Stimulated activated CD8-positive, alpha-beta memory T cell treated with anti-CD3 and anti-CD28 coated beads, Interleukin-2, amount 100 ng/mL, for 1 hour (primary cell): ENCODE results near the gene OR2T34.
"Not testable (repeated sequence)": the region's sequence is repeated elsewhere in the genome, so short reads cannot be mapped to it uniquely, and the experiment has no call there.

ENCODE experiments used
- DNase-seq, 2 donors: peaks; one replicate each; pipeline ENCODE4 v3.0.0-alpha.2; 2020; ENCODE audit warnings: low read depth in 2 of 2

The OR2T34 gene

DNA sequence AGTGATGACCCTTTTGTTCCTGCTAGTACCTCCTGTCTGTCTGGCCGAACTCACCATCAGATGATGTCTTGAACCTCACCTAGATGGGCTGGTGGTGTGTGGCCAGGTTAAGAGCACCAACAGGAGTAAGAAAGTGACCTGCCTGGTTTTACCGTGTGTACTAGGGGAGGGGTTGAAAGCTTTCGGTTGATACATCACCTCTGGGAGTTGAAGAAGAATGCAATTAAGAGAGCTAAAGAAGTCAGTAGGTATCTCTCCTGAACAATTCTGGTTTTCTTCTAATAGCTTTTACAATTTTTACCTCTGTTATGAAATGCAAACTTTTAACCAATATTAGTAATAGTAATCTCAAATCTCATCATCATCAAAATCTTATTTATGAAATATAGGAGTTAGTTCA, 11.9 kb downstream of the OR2T34 start, which contains the start of gene OR2T29:
OR2T29 (minus strand) TSS at position 101 of the 400 bp plus-strand sequence. CDS start 3,281 bp downstream, outside the sequence.
- not testable (repeated sequence) for DNase-seq

DNA sequence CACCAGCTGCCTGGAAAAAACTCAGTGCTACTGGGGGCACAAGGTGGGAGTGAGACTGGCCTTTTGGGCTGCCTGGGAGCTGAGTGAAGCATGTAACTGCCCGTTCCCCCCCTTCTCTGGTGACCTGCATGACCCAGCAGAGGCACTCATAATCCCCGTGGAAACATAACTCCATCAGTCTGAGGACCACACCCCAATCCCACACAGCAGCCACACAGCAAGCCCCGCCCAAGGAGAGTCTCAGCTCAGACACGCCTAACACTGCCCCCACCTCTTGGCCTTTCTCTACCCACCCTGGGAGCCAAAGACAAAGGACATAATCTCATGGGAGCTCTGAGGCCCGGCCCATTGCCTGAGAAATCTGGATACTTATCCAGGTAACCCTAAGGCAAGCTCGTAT, 23.5 kb downstream of the OR2T34 start:
- not testable (repeated sequence) for DNase-seq

DNA sequence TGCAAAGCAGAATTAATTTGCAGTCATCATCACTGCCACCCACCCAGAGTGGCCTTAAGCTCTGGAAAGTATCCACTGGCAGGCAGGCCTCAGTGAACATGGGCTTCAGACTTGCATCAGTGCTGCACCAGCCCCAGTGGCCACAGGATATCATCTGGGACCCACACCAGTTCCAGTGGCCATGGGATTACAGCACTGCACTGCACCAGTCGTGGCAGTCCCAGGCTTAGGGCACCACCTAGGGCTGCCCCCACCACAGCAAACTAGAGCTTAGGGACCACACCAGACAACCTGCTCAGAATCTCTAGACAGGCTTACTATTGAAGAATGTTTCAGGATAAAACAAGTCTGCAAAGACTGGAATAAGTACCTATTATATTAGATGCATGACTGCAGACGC, 27.2 kb downstream of the OR2T34 start:
- not testable (repeated sequence) for DNase-seq

DNA sequence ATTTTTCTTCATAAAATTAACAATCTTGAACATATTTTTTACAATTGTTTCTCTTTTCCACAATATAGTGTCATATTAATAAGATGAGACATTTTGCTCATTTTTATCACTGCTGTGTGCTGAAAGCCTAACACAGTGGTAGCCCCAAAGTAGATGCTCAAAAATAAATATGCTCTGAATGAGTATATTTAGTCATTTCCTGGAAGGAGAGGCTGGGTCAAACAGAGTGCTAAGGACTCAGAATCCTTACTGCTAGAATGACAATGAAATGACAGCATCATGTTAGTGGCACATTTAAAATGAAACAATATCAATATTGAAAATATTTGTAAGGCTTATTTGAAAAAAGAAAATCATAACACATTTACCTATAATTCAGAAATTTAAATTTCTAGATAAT, 37.1 kb downstream of the OR2T34 start:
- DNase-seq: not testable (repeated sequence)
